ENCODE data around the gene SAMD13.

GRCh38 chr1:84277343-84278059 is 24.0 kb upstream of the SAMD13 start:
- TF ChIP-seq CTCF (IDR thresholded peaks at IDR 0.05) (no peak), POLR2AphosphoS5 (IDR thresholded peaks at IDR 0.05) (no peak), POLR2A (IDR thresholded peaks at IDR 0.05) (no peak), EP300 (IDR thresholded peaks at IDR 0.05) (no peak)

Data from upper lobe of left lung (tissue), 4 donors.